IPS-20b (cell line): ENCODE results near the gene P2RX3.
"Not testable (repeated sequence)": the region's sequence is repeated elsewhere in the genome, so short reads cannot be mapped to it uniquely, and the experiment has no call there.

Experiments
- H3K27ac ChIP-seq: one replicate; pipeline ENCODE4 v1.5.1; 2013; ENCODE audit warnings: low read length
- H3K27me3 ChIP-seq: 2 replicates; pipeline ENCODE4 v1.6.1; 2013; ENCODE audit warnings: mild to moderate bottlenecking, low read length, inconsistent platforms; ENCODE audit not compliant: insufficient read depth
- H3K36me3 ChIP-seq: 2 replicates; pipeline ENCODE4 v1.6.1; 2013; ENCODE audit warnings: low read depth, mild to moderate bottlenecking, inconsistent platforms, low read length, moderate library complexity; ENCODE audit not compliant: insufficient read depth
- H3K4me1 ChIP-seq: 2 replicates; pipeline ENCODE4 v1.6.1; 2013; ENCODE audit warnings: mild to moderate bottlenecking, control low read depth, inconsistent platforms, low read length, moderate library complexity; ENCODE audit not compliant: insufficient read depth
- H3K4me3 ChIP-seq: 2 replicates; pipeline ENCODE4 v1.5.1; 2013; ENCODE audit warnings: mild to moderate bottlenecking, low read length, inconsistent platforms
- H3K9ac ChIP-seq: 2 replicates; pipeline ENCODE4 v1.6.1; 2013; ENCODE audit warnings: low read depth, mild to moderate bottlenecking, inconsistent platforms, low read length, moderate library complexity
- H3K9me3 ChIP-seq: 2 replicates; pipeline ENCODE4 v1.6.1; 2013; ENCODE audit warnings: mild to moderate bottlenecking, low read depth, low read length, inconsistent platforms; ENCODE audit not compliant: insufficient read depth

P2RX3 gene

GRCh38 chr11:57397394-57397990 lies 59.3 kb downstream of the P2RX3 start:
- Histone ChIP-seq H3K27ac (no peak overlapping the region), H3K27me3 (peaks cover 13% of the 10 kb centered on the region), H3K9me3 (no peaks in the 10 kb centered on the region), H3K4me3 (no peak overlapping the region), H3K4me1 (no peaks in the 10 kb centered on the region), H3K9ac (no peak overlapping the region), H3K36me3 (no peaks in the 10 kb centered on the region)

GRCh38 chr11:57399221-57399620 lies 61.1 kb downstream of the P2RX3 start:
- H3K4me1 ChIP-seq: no peaks in the 10 kb centered on the region
- no peak overlapping the region for H3K27ac ChIP-seq
- no peak overlapping the region for H3K9ac ChIP-seq
- peaks cover 11% of the 10 kb centered on the region; the same call in 1 of the 2 replicates for H3K27me3 ChIP-seq
- H3K36me3 ChIP-seq: no peaks in the 10 kb centered on the region
- H3K4me3 ChIP-seq: no peak overlapping the region
- no peaks in the 10 kb centered on the region for H3K9me3 ChIP-seq

DNA sequence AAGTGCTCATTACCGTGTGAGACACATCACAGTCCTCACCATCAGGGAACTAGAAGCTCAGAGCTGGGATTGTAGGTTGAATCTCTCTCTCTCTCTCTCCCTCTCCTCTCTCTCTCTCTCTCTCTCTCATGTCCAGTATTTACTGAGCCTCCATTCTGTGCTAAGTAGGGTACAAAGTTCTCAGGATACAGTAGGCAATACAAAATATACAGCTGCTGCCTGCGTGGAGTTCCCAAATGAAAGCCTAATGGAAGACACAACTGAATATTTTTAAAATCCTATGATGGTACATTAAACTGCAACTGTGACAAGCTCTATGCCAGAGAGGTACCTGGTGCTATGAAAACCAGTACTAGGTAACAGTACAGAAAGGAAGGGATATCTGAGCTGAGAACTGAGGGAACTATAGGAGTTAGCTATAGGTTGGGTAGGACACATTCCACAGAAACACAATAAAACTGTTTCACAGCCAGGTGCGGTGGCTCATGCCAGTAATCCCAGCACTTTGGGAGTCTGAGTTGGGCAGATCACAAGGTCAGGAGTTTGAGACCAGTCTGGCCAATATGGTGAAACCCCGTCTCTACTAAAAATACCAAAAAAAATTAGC lies 61.9 kb downstream of the P2RX3 start:
- Histone ChIP-seq H3K27me3 (peaks cover 11% of the 10 kb centered on the region; the same call in 1 of the 2 replicates), H3K4me1 (no peaks in the 10 kb centered on the region), H3K9me3 (no peaks in the 10 kb centered on the region), H3K9ac (no peak overlapping the region), H3K4me3 (no peak overlapping the region), H3K27ac (no peak overlapping the region), H3K36me3 (no peaks in the 10 kb centered on the region)

GRCh38 chr11:57402188-57403002 lies 64.2 kb downstream of the P2RX3 start:
- H3K27ac ChIP-seq: no peak overlapping the region
- H3K4me3 ChIP-seq: no peak overlapping the region
- H3K36me3 ChIP-seq: peaks cover 5% of the 10 kb centered on the region
- H3K9me3 ChIP-seq: no peaks in the 10 kb centered on the region
- no peaks in the 10 kb centered on the region for H3K4me1 ChIP-seq
- peaks cover 5% of the 10 kb centered on the region; the same call in 1 of the 2 replicates for H3K27me3 ChIP-seq
- H3K9ac ChIP-seq: no peak overlapping the region

- H3K27ac ChIP-seq, H3K4me1 ChIP-seq, H3K4me3 ChIP-seq, H3K9me3 ChIP-seq, H3K9ac ChIP-seq, H3K27me3 ChIP-seq: not testable (repeated sequence)
- H3K36me3 ChIP-seq: peaks cover 13% of the 10 kb centered on the region
Observed at GRCh38 chr11:57403003-57403801, 65.0 kb downstream of the P2RX3 start.

- Histone ChIP-seq H3K27ac (no peak overlapping the region), H3K9ac (no peak overlapping the region), H3K4me1 (no peaks in the 10 kb centered on the region), H3K27me3 (peaks cover 2% of the 10 kb centered on the region; the same call in 1 of the 2 replicates), H3K9me3 (no peaks in the 10 kb centered on the region), H3K4me3 (no peak overlapping the region), H3K36me3 (peaks cover 19% of the 10 kb centered on the region)
Observed at GRCh38 chr11:57403802-57404147, 65.6 kb downstream of the P2RX3 start.

DNA sequence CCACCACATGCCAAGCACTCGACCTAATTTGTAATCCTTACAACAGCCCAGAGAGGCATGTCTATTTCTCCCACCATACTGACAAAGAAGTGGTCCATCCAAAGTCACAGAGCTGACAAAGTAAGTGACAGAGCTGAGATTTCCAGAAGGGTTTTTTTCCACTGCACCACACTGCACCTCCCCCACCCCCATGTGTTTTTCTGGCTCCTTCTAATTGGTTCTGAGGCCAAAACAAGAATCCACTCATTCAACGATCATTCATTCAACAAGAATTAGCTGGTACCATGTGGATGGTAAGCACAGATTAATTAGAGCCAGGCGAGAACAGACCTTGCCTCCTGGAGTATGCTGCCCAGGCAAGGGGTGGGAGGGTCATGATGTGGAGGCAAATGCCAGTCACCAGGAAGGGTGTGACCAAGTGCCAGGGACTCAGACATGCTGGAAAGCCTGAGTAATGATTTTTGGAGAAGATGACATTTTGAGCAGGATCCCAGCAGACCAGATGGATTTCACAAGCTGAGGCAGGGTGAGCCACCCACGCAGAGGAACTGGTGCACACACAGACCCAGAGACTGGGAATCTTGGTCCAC lies 67.2 kb downstream of the P2RX3 start:
- Histone ChIP-seq H3K27ac (no peak overlapping the region), H3K4me3 (no peak overlapping the region), H3K27me3 (no peaks in the 10 kb centered on the region), H3K9ac (no peak overlapping the region), H3K4me1 (no peaks in the 10 kb centered on the region), H3K36me3 (peaks cover 33% of the 10 kb centered on the region), H3K9me3 (no peaks in the 10 kb centered on the region)

DNA sequence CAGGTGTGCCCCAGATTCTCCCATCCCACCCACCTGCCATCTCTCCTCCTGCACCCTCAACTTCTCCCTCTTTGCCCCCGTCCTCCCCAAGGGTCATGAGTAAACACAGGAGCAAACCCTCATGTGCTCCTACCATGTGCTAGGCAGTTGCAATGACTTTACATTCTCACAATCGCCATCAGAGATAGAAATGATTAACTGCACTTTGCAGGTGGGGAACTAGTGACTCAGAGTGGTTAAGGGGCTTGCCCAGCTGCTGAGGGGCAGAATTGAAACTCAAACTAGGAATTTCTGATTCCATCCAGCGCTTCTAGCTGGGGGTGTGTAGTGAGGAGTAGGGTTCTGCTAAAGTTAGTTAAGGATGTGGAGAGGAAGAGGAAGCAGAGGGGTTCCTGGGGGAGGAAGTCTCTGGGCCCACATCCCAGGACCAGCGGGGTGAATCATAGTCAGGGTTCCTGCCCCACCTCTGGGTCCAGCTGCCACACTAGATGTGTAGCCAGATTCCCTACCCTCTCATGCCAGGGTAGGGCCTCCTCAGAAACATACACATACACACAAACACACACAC lies 68.3 kb downstream of the P2RX3 start:
- Histone ChIP-seq H3K36me3 (peaks cover 42% of the 10 kb centered on the region), H3K27me3 (no peaks in the 10 kb centered on the region), H3K4me1 (no peaks in the 10 kb centered on the region), H3K9me3 (no peaks in the 10 kb centered on the region), H3K9ac (no peak overlapping the region), H3K4me3 (no peak overlapping the region), H3K27ac (no peak overlapping the region)

DNA sequence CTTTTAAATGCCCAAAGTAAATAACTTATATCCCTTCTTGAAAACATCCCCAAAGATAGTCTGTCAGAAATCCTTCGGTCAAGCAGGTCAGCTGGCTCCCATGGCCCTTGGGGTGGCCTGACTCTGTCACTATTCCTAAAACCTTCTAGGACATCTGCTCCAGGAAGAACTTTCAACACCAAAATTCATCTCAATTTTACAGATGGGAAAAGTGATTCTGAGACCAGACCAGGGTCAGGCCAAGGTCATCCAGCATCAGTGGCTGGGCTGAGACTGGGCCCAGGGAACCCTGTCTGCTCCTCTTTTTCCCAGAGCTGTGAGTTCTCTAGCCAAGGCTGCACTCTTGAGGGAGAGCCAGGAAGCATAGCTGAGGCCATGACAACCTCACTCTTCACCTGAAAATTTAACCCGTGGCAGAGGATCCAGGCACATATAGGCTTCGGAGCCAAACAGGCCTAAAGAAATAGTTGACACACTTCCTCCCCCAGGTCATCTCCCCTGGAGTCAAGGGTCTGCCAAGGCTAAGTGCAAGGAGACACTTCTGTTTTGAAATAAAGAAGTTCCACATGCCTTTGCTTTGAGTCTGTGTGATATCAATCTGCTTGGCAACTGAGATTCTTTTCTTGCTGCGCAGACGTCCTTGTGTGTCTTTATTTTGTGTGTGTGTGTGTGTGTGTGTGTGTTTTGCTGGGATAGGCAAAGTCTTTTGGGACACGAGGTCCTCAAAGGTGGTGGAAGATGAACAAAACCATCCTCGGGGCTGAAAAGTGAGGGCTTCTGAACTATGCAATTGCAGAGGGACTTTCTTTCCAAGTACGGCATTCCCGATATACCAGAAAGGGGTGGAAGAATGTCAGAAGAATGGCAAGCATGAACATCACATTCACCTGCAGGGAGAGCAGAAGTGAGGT lies 69.1 kb downstream of the P2RX3 start:
- peaks cover 42% of the 10 kb centered on the region for H3K36me3 ChIP-seq
- no peak overlapping the region for H3K9ac ChIP-seq
- no peaks in the 10 kb centered on the region for H3K27me3 ChIP-seq
- H3K27ac ChIP-seq: no peak overlapping the region
- no peaks in the 10 kb centered on the region for H3K9me3 ChIP-seq
- no peak overlapping the region for H3K4me3 ChIP-seq
- H3K4me1 ChIP-seq: no peaks in the 10 kb centered on the region

DNA sequence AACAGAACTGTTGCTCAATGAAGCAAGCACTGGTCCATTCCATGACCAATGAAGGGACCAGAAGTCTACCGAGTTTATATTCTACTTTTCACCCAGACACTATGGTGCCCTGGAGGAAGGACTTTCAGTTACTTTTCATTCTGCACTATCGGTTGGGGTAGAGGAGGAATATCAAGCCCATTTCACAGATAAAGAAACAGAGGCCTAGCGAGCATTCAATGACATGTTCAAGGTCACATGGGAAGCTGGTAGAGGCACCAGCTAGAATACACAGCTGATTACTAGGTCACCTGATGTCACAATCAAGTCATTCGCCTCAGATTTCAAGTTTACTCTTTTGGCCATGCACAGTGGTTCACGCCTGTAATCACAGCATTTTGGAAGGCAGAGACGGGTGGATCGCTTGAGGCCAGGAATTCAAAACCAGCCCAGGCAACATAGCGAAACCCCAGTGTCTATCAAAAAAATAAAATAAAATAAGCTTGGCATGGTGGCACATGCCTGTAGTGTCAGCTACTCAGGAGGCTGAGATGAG lies 69.9 kb downstream of the P2RX3 start:
- Histone ChIP-seq H3K9ac (no peak overlapping the region), H3K27me3 (no peaks in the 10 kb centered on the region), H3K9me3 (no peaks in the 10 kb centered on the region), H3K36me3 (peaks cover 49% of the 10 kb centered on the region), H3K27ac (no peak overlapping the region), H3K4me3 (no peak overlapping the region), H3K4me1 (no peaks in the 10 kb centered on the region)
